ENCODE data around the gene MTHFD2. TPM values are rescaled to one million over a fixed set of nuclear protein-coding genes. Genes with fewer than 3 reads are reported as not detected.
A peak's percentile ranks its signal among the peaks of the same experiment; 100 is the strongest.

The MTHFD2 gene
- total RNA-seq, 1 donor from 2014 or later: 101 TPM

DNA sequence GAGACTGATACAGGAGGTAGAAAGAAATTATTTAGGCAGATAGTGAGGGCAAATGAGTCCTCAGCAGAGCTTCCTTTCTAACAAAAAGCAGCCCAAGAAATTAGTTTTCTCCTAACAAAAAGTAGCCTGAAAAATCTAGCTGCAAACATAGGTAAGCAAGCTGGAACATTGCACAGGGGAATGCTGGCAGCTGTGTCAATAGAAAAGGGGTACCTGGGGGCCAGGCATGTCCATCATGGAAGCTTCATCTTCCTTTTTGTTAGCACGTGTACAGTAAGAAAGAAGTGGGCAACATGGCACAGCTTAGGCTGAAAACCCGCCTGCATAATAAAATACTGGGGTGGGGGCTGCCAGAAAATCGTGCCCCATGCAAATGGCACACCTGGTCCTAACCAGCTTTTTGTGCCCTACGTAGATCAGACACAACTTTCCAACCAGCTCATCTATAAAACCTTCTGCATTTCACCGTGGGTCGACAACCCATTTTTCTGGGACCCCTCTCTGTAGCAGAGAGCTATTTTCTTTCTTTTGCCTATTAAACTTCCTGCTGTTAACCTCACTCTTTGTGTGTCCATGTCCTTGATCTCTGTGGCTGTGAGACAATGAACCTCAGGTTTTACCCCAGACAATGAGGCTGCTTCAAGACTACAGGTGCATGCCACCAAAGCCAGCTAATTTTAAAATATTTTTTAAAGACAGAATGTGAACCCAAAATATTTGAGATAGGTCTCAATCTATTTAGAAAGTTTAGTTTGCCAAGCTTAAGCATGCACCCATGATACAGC is 6.6 kb upstream of the MTHFD2 start:
- Mint-ChIP-seq H3K27me3 (ENCODE audit: insufficient read depth, low read depth) (peaks cover 9% of the 10 kb centered on the region), H3K27ac (peak overlapping the region; percentile 27), H3K4me1 (peaks cover 6% of the 10 kb centered on the region), H3K36me3 (no peaks in the 10 kb centered on the region), H3K9me3 (no peaks in the 10 kb centered on the region), H3K4me3 (no peak overlapping the region)
- Histone ChIP-seq H3K79me2 (ENCODE audit: low read depth) (no peaks in the 10 kb centered on the region), H2AFZ (replicated peaks) (no peak overlapping the region), H3K36me3 (no peaks in the 10 kb centered on the region), H3K9ac (no peak overlapping the region), H3K27me3 (no peaks in the 10 kb centered on the region), H3K4me2 (no peak overlapping the region), H3K9me3 (ENCODE audit: low read depth) (no peaks in the 10 kb centered on the region), H3K4me3 (no peak overlapping the region), H3K27ac (no peak overlapping the region), H3F3A (ENCODE audit: low read depth) (no peaks in the 10 kb centered on the region), H3K4me1 (no peaks in the 10 kb centered on the region), H4K20me1 (ENCODE audit: low read depth) (no peaks in the 10 kb centered on the region)
- no peak for TF ChIP-seq CTCF (IDR thresholded peaks at IDR 0.05)
- TF ChIP-seq EZH2phosphoT487 (IDR thresholded peaks at IDR 0.05): no peak
- TF ChIP-seq EZH2 (IDR thresholded peaks at IDR 0.05): no peak
- no peak for DNase-seq (ENCODE audit: low spot score)

DNA sequence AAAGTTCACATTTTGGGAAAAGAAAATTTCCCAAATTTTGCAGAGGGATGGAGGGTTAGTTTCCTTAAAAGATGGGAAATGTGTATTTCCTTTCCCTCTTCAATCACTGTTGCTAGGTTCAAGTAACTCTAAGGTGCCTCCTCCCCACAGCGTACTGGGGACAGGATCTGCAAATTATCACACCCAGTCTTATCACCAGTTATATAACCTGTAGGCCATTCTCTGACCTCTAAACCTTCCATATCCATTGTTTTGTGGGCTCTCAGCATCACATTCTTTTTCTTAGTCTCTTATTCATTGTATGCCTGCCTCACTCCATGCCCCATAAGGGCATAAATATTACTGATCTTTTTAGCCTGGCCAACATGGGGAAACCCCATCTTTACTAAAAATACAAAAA is 3.6 kb upstream of the MTHFD2 start:
- peaks cover 20% of the 10 kb centered on the region for H3F3A ChIP-seq (ENCODE audit: low read depth)
- no peak overlapping the region for H3K4me2 ChIP-seq
- H3K36me3 ChIP-seq: no peaks in the 10 kb centered on the region
- no peak overlapping the region for H3K4me3 ChIP-seq
- no peaks in the 10 kb centered on the region for H3K4me1 ChIP-seq
- Mint-ChIP-seq H3K27ac (no peak overlapping the region), H3K27me3 (ENCODE audit: insufficient read depth, low read depth) (peaks cover 9% of the 10 kb centered on the region), H3K9me3 (no peaks in the 10 kb centered on the region), H3K4me1 (peaks cover 17% of the 10 kb centered on the region), H3K36me3 (no peaks in the 10 kb centered on the region), H3K4me3 (no peak overlapping the region)
- no peak for DNase-seq (ENCODE audit: low spot score)
- peaks cover 7% of the 10 kb centered on the region for H4K20me1 ChIP-seq (ENCODE audit: low read depth)
- H3K9ac ChIP-seq: no peak overlapping the region
- no peak for TF ChIP-seq EZH2 (IDR thresholded peaks at IDR 0.05)
- no peak overlapping the region for H3K27ac ChIP-seq
- no peaks in the 10 kb centered on the region for H3K9me3 ChIP-seq (ENCODE audit: low read depth)
- no peak overlapping the region for H2AFZ ChIP-seq (replicated peaks)
- peaks cover 8% of the 10 kb centered on the region for H3K79me2 ChIP-seq (ENCODE audit: low read depth)
- no peaks in the 10 kb centered on the region for H3K27me3 ChIP-seq

GRCh38 chr2:74197049-74197448 is 1.4 kb upstream of the MTHFD2 start:
- Histone ChIP-seq H4K20me1 (ENCODE audit: low read depth) (peaks cover 30% of the 10 kb centered on the region), H3K4me3 (no peak overlapping the region), H3K27ac (no peak overlapping the region), H3K36me3 (no peaks in the 10 kb centered on the region), H3F3A (ENCODE audit: low read depth) (peaks cover 20% of the 10 kb centered on the region), H3K79me2 (ENCODE audit: low read depth) (peaks cover 30% of the 10 kb centered on the region), H3K4me1 (peaks cover 10% of the 10 kb centered on the region), H3K9ac (no peak overlapping the region), H3K9me3 (ENCODE audit: low read depth) (no peaks in the 10 kb centered on the region), H3K4me2 (no peak overlapping the region), H2AFZ (replicated peaks) (no peak overlapping the region), H3K27me3 (no peaks in the 10 kb centered on the region)
- Mint-ChIP-seq H3K4me1 (peaks cover 32% of the 10 kb centered on the region), H3K4me3 (peak overlapping the region; percentile 18), H3K9me3 (no peaks in the 10 kb centered on the region), H3K27me3 (ENCODE audit: insufficient read depth, low read depth) (peaks cover 6% of the 10 kb centered on the region), H3K27ac (no peak overlapping the region), H3K36me3 (peaks cover 3% of the 10 kb centered on the region)
- no peak for DNase-seq (ENCODE audit: low spot score)
- TF ChIP-seq EZH2phosphoT487 (IDR thresholded peaks at IDR 0.05): no peak
- TF ChIP-seq EZH2 (IDR thresholded peaks at IDR 0.05): no peak
- no peak for TF ChIP-seq CTCF (IDR thresholded peaks at IDR 0.05)

GRCh38 chr2:74198023-74198460 is 373 bp upstream of the MTHFD2 start:
- Histone ChIP-seq H3K4me2 (peak overlapping the region; percentile 90), H3K79me2 (ENCODE audit: low read depth) (peaks cover 40% of the 10 kb centered on the region), H3K9ac (no peak overlapping the region), H3F3A (ENCODE audit: low read depth) (peaks cover 20% of the 10 kb centered on the region), H3K36me3 (no peaks in the 10 kb centered on the region), H3K4me1 (peaks cover 10% of the 10 kb centered on the region), H2AFZ (replicated peaks) (peak overlapping the region; percentile 40), H3K9me3 (ENCODE audit: low read depth) (no peaks in the 10 kb centered on the region), H3K27me3 (no peaks in the 10 kb centered on the region), H4K20me1 (ENCODE audit: low read depth) (peaks cover 37% of the 10 kb centered on the region), H3K27ac (no peak overlapping the region), H3K4me3 (peak overlapping the region; percentile 81)
- Mint-ChIP-seq H3K4me1 (peaks cover 28% of the 10 kb centered on the region), H3K27me3 (ENCODE audit: insufficient read depth, low read depth) (peaks cover 6% of the 10 kb centered on the region), H3K9me3 (no peaks in the 10 kb centered on the region), H3K27ac (peak overlapping the region; percentile 100), H3K36me3 (peaks cover 3% of the 10 kb centered on the region), H3K4me3 (peak overlapping the region; percentile 100)
- DNase-seq (ENCODE audit: low spot score): no peak
- no peak for TF ChIP-seq CTCF (IDR thresholded peaks at IDR 0.05)
- TF ChIP-seq EZH2 (IDR thresholded peaks at IDR 0.05): no peak
- no peak for TF ChIP-seq EZH2phosphoT487 (IDR thresholded peaks at IDR 0.05)
